Measurements from ENCODE around the gene SCN5A. TPM values are rescaled to one million over a fixed set of nuclear protein-coding genes. Genes with fewer than 3 reads are reported as not detected.

SCN5A gene
- total RNA-seq, 1 donor from 2014 or later: 0.25 TPM

DNA sequence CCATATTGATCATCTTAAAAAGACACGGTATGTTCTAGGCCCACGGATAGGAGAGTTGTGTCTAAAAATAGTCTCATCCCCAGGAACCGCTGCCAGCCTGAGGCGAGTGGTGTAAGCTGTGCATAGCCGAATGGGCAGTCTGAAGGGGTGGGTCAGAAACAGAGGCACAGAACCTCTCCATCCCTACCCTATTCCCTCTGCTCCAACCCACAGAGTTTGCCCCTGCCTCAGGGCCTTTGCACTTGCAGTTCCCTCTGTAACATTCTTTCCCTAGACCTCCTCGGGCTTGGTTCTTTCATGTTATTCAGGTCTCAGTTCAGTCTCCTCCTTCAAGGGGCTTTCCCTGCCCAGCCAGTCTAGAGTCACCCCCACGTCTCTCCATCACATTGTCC lies 4.8 kb downstream of the SCN5A start:
- Mint-ChIP-seq H3K9me3 (ENCODE audit: low read depth) (no peaks in the 10 kb centered on the region), H3K27ac (ENCODE audit: unreplicated experiment) (no peak overlapping the region), H3K27me3 (ENCODE audit: low read depth) (peaks cover 25% of the 10 kb centered on the region), H3K4me1 (ENCODE audit: low read depth) (peaks cover 3% of the 10 kb centered on the region), H3K36me3 (ENCODE audit: low read depth) (no peaks in the 10 kb centered on the region), H3K4me3 (ENCODE audit: unreplicated experiment) (no peak overlapping the region)
- peak; percentile 32 for DNase-seq (ENCODE audit: low spot score)
- no peak for TF ChIP-seq CTCF (IDR thresholded peaks at IDR 0.05)

GRCh38 chr3:38644016-38644661 lies 5.3 kb downstream of the SCN5A start:
- DNase-seq (ENCODE audit: low spot score): peak; percentile 58
- no peaks in the 10 kb centered on the region for H3K36me3 Mint-ChIP-seq (ENCODE audit: low read depth)
- peaks cover 3% of the 10 kb centered on the region for H3K4me1 Mint-ChIP-seq (ENCODE audit: low read depth)
- no peak overlapping the region for H3K4me3 Mint-ChIP-seq (ENCODE audit: unreplicated experiment)
- H3K9me3 Mint-ChIP-seq (ENCODE audit: low read depth): no peaks in the 10 kb centered on the region
- no peak for TF ChIP-seq CTCF (IDR thresholded peaks at IDR 0.05)
- no peak overlapping the region for H3K27ac Mint-ChIP-seq (ENCODE audit: unreplicated experiment)
- peaks cover 29% of the 10 kb centered on the region for H3K27me3 Mint-ChIP-seq (ENCODE audit: low read depth)

DNA sequence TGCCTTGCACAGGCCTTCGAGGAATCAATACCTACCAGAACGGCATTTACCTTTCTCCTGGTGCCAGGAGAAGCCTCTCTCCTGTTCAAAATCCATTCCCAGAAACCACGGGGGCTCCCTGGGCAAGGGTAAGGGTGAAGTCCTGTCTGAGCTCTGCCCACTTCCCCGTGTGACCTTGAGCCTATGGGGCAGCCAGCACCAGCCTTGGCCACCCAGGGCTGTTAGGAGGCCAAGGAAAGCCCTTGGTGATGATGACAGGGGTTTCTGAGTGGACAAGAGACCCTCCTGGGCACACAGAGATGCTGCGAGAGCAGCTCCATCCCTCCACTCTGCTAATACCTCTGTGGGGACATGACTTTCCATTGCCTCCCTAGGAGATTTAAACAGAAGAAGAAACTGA lies 5.9 kb downstream of the SCN5A start:
- peak; percentile 49 for DNase-seq (ENCODE audit: low spot score)
- Mint-ChIP-seq H3K27ac (ENCODE audit: unreplicated experiment) (no peak overlapping the region), H3K36me3 (ENCODE audit: low read depth) (no peaks in the 10 kb centered on the region), H3K4me1 (ENCODE audit: low read depth) (peaks cover under 1% of the 10 kb centered on the region), H3K4me3 (ENCODE audit: unreplicated experiment) (no peak overlapping the region), H3K9me3 (ENCODE audit: low read depth) (no peaks in the 10 kb centered on the region), H3K27me3 (ENCODE audit: low read depth) (peaks cover 33% of the 10 kb centered on the region)
- no peak for TF ChIP-seq CTCF (IDR thresholded peaks at IDR 0.05)

DNA sequence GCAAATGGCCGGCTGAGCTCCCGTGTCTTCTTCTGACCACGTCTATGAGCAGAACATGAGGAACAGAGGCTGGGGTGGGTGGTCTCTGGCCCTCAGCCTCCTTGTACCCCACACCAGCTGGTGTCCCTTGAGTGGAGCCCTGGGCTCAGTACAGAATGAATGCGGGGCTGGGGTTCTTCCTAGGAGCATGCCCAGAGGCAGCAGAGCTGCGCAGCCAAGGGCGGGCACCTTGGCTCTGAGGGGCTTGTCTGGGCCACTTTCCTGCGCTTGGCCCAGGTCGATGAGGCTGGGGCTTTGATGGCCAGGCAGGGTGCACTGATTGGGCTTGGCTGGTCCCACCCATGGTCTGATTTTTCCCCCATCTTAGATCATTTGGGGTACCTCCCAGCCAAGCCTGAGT lies 6.4 kb downstream of the SCN5A start:
- DNase-seq (ENCODE audit: low spot score): peak; percentile 55
- no peaks in the 10 kb centered on the region for H3K36me3 Mint-ChIP-seq (ENCODE audit: low read depth)
- H3K9me3 Mint-ChIP-seq (ENCODE audit: low read depth): no peaks in the 10 kb centered on the region
- no peak overlapping the region for H3K27ac Mint-ChIP-seq (ENCODE audit: unreplicated experiment)
- no peak for TF ChIP-seq CTCF (IDR thresholded peaks at IDR 0.05)
- no peak overlapping the region for H3K4me3 Mint-ChIP-seq (ENCODE audit: unreplicated experiment)
- H3K4me1 Mint-ChIP-seq (ENCODE audit: low read depth): no peaks in the 10 kb centered on the region
- H3K27me3 Mint-ChIP-seq (ENCODE audit: low read depth): peaks cover 38% of the 10 kb centered on the region

- H3K4me3 Mint-ChIP-seq (ENCODE audit: unreplicated experiment): no peak overlapping the region
- H3K27me3 Mint-ChIP-seq (ENCODE audit: low read depth): peaks cover 50% of the 10 kb centered on the region
- no peaks in the 10 kb centered on the region for H3K36me3 Mint-ChIP-seq (ENCODE audit: low read depth)
- no peak for TF ChIP-seq CTCF (IDR thresholded peaks at IDR 0.05)
- no peak overlapping the region for H3K27ac Mint-ChIP-seq (ENCODE audit: unreplicated experiment)
- H3K4me1 Mint-ChIP-seq (ENCODE audit: low read depth): no peaks in the 10 kb centered on the region
- peak; percentile 43 for DNase-seq (ENCODE audit: low spot score)
- no peaks in the 10 kb centered on the region for H3K9me3 Mint-ChIP-seq (ENCODE audit: low read depth)
Observed at GRCh38 chr3:38641461-38642110, 7.9 kb downstream of the SCN5A start.

All from chondrocyte (in vitro differentiated cells).